IMR-90 (cell line): ENCODE data around the gene ELL2. TPM values are rescaled to one million over a fixed set of nuclear protein-coding genes. Genes with fewer than 3 reads are reported as not detected.

Source experiments
- polyA plus RNA-seq, 3 experiments: library from polyadenylated mRNA; depleted of rRNA; stranded (reverse); fragments of >200 nt; gene quantifications; 2 replicates each; pipeline ENCODE4 v1.2.3, GENCODE V29; 2012; ENCODE audit warnings: low replicate concordance in 1 of 3
- total RNA-seq: library from RNA; depleted of rRNA; stranded (reverse); fragments of >200 nt; gene quantifications from 2 replicates; pipeline ENCODE4 v1.2.3, GENCODE V29; 2012
- TF ChIP-seq, protein P1 (sequence below): fragments of 150-350 bp; IDR thresholded peaks from 2 replicates; pipeline ENCODE4 v1.6.1; 2017; ENCODE audit warnings: mild to moderate bottlenecking, antibody characterized with exemption, low read length, low read depth

Gene ELL2
- total and polyA plus RNA-seq, 2 of the 4 experiments (the other 2 are of a cell fraction) = 61.4 to 92.5 TPM

DNA sequence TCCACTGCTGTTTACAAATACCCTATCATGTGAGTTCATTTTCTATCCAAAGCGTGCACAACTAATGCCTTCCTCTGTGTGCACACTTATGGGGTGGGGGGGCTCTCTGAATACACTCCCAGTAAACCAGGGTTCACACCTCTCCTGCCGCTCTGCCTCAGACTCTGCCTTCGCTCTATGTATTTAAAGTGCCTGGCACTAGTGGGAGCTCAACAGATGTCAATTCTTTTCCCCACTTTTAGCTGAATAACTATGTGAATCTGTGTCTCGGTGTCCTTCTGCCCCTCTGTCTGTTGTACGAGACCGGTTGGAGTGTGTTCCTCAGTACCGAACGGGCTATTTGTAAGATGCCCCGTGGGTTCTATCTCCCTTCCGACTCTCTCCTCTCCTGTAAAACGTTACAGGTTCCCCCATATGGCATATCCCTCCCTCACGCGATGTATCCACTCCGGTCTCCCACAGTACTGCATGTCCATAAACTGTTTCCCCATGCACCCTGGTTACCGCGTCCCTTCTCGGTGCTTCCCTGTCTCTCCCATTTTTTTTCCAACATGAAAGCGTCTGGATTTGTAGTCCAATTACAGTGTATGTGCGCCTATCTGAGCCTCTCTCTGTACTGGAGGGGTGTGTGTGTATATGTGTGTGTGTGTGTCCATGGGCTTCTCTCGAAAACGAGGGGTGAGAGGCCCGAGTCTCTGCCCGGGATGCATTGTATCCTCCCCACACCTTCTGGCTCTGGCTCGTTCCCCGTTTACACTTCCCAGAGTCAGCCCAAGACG is 1.6 kb downstream of the ELL2 start (continued):
- TF ChIP-seq, protein P1, sequence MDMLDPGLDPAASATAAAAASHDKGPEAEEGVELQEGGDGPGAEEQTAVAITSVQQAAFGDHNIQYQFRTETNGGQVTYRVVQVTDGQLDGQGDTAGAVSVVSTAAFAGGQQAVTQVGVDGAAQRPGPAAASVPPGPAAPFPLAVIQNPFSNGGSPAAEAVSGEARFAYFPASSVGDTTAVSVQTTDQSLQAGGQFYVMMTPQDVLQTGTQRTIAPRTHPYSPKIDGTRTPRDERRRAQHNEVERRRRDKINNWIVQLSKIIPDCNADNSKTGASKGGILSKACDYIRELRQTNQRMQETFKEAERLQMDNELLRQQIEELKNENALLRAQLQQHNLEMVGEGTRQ = no peak
